ENCODE results near the gene TP73. TPM values are rescaled to one million over a fixed set of nuclear protein-coding genes. Genes with fewer than 3 reads are reported as not detected.
A peak's percentile ranks its signal among the peaks of the same experiment; 100 is the strongest.

Gene TP73
- total RNA-seq, 1 experiment from 2014 or later, result 0.54 TPM

DNA sequence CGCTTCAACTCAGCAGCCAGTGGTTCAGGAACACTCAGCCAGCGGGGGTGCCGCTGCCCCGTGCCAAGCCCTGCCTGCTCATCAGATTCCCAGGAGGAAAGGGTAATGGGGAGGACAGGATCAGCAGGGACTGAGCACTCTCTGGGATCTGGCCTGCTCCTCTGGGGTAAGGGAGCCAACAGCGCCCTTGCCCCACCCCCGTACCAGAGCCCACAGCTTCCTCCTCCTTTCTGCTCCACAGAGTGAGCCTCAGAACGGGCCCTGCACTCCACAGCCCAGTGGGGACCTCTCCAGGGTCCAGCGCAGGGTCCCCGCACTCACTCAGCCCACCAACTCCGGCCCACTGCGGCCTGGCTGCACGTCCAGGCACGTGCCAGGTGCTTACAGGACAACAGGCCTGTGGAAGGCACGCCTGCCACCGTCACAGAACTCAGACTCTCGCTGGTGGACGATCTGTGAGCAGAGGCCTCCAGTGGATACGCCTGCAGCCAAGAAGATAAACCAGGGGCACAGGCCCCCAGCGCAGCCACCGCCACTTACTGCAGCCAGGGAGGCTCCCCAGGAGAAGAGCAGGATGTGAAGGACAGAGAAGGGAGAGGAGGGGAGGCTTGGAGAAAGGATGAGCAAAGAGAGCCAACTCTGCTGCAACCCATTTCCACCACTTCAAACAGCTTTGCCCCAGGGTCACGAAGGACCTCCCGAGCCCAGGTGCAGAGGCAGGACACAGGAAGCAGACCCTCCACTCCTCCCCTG, 43.1 kb upstream of the TP73 start:
- H3K36me3 Mint-ChIP-seq (ENCODE audit: insufficient read depth, unreplicated experiment), result peaks cover 23% of the 10 kb centered on the region

DNA sequence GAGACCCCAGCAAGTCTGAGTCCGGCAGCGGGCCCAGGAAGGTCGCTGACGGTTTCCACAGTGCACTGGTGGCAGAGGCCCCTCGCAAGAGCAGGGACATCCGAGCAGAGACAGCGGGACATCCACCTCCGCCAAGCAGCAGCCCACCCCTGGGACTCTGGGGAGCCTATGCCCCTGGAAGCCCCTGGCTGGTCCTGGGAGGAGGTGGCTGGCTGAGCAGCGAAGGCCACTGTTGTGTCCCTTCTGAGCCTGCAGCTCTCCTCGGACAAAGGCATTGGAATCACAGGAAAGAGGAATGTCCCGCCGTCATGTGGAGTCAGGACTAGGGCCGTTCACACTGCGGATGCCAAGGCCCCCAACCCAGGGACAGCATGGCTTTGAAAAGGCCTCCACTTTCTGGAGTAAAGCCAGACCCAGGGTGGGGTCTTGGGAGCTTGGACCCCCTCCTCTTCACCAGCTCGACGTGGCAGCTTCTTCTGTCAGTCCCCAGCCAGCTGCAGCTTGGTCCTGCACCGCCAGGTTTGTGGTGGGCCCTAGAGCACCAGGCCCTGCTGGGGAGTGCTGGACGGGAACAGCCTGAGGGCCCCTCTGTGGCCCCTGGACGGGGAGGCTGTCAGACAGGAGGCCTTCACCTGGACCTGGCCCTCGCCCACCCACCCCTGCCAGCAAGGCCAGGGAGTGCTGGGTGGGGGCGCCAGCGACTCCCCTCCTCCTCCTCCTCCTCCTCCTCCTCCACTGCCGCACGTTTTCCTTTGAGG, 42.4 kb upstream of the TP73 start:
- no TSS peak for BruUV-seq (replicated peaks)
- Mint-ChIP-seq H3K4me3 (ENCODE audit: low read depth, unreplicated experiment) (peak overlapping the region; percentile 79), H3K4me1 (ENCODE audit: low read depth, unreplicated experiment) (peaks cover 21% of the 10 kb centered on the region), H3K27me3 (ENCODE audit: unreplicated experiment) (no peaks in the 10 kb centered on the region), H3K27ac (ENCODE audit: unreplicated experiment) (no peak overlapping the region), H3K9me3 (ENCODE audit: low read depth, unreplicated experiment) (no peaks in the 10 kb centered on the region), H3K36me3 (ENCODE audit: insufficient read depth, unreplicated experiment) (peaks cover 29% of the 10 kb centered on the region)
- CTCF ChIA-PET, result no interaction called here
- TF ChIP-seq CTCF (IDR thresholded peaks at IDR 0.05; ENCODE audit: unreplicated experiment), result no peak
- intact Hi-C loops (cut with micrococcal nuclease; ENCODE audit: unreplicated experiment), result no loop called here
- DNase-seq, result no peak

More for the DNA sequence above, 43.1 kb upstream of the TP73 start:
- H3K4me3 Mint-ChIP-seq (ENCODE audit: low read depth, unreplicated experiment), result peak overlapping the region; percentile 53
- no peak overlapping the region for H3K27ac Mint-ChIP-seq (ENCODE audit: unreplicated experiment)
- peaks cover 14% of the 10 kb centered on the region for H3K4me1 Mint-ChIP-seq (ENCODE audit: low read depth, unreplicated experiment)
- no TSS peak for BruUV-seq (replicated peaks)
- no peak for TF ChIP-seq CTCF (IDR thresholded peaks at IDR 0.05; ENCODE audit: unreplicated experiment)
- intact Hi-C loops (cut with micrococcal nuclease; ENCODE audit: unreplicated experiment), result no loop called here
- DNase-seq, result no peak
- H3K27me3 Mint-ChIP-seq (ENCODE audit: unreplicated experiment), result no peaks in the 10 kb centered on the region
- CTCF ChIA-PET, result no interaction called here
- no peaks in the 10 kb centered on the region for H3K9me3 Mint-ChIP-seq (ENCODE audit: low read depth, unreplicated experiment)

DNA sequence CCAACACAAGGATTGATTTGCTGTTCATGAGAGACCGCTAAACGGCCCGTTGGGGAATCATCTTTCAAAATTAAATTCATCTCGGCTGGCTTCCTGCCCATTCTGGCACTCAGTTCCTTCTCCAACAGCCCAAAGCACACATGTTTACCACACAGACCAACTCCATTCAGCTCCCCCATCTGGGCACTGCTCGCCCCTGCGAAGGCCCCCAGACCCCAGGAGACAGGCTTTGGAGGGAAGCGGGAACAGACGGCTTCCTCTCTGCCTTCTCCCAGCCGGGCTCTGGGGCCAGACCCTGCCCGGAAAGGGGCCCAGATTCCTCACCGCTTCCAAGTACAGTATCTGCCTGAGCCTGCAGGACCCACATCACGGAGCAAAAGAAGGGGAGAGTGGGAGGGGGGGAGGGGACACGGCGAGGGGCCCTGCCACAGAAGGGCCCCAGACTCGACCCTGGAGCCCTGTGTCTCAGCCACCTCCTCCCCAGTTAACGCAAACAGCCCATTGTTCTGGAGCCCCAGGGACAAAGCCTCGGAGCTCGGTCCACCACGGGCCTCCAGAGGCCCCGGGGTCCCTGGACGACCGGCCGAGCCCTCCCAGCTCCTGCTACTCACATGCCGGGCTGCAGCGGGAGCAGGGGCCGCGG, 41.7 kb upstream of the TP73 start:
- Mint-ChIP-seq H3K9me3 (ENCODE audit: low read depth, unreplicated experiment) (no peaks in the 10 kb centered on the region), H3K27me3 (ENCODE audit: unreplicated experiment) (no peaks in the 10 kb centered on the region), H3K36me3 (ENCODE audit: insufficient read depth, unreplicated experiment) (peaks cover 31% of the 10 kb centered on the region), H3K27ac (ENCODE audit: unreplicated experiment) (no peak overlapping the region), H3K4me1 (ENCODE audit: low read depth, unreplicated experiment) (peaks cover 28% of the 10 kb centered on the region), H3K4me3 (ENCODE audit: low read depth, unreplicated experiment) (peak overlapping the region; percentile 79)
- no peak for TF ChIP-seq CTCF (IDR thresholded peaks at IDR 0.05; ENCODE audit: unreplicated experiment)
- CTCF ChIA-PET, result no interaction called here
- BruUV-seq (replicated peaks), result TSS peak; percentile 36
- intact Hi-C loops (cut with micrococcal nuclease; ENCODE audit: unreplicated experiment), result no loop called here
- no peak for DNase-seq

DNA sequence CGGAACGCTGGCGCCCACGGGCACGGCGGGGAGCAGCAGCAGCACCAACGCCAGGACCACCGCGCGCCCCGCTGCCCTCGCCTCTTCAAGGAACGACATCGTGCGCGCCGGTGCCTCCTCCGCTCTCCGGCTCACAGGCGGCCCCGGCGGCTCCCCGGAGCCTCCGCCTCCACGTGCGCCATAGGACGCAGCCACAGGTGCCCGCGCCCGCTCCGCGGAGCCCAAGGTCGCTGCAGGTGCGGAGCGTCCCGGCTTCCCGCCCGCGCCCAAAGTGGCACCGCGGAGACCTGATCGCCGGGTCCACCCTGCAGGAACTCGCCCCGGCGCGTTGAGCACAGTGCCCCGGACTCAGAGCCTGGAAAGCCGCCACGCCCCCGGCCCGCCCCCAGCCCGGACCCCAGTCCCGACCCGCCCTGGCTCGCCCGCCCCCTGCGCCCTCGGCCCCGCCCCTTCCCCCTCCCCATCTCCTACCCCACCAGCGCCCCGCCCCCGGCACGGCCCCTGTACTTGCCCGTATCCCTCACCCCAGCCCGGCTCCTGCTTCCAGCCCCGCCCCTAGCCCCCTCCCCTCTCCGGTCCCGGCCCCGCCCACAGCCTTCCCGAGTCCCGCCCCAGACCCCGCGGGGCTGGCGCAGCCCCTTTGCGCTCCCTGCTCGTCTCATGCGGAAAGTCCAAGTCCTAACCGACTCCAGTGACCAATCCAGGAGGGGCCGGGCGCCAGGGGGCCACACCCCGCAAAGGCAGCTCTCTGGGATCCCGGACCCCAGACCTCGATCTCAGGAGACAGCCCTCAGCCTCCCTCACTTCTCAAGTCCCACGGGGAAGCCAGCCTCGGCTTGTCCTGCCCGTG, 40.9 kb upstream of the TP73 start, which contains the start of gene MEGF6:
Gene MEGF6, minus strand, starts transcription at position 339 of the 850 bp plus-strand sequence. Its CDS starts 240 bp downstream, at position 99.
- peak; percentile 89 for DNase-seq
- BruUV-seq (replicated peaks), result no TSS peak
- Mint-ChIP-seq H3K27me3 (ENCODE audit: unreplicated experiment) (no peaks in the 10 kb centered on the region), H3K4me3 (ENCODE audit: low read depth, unreplicated experiment) (peak within 1 kb of the TSS; percentile 79), H3K4me1 (ENCODE audit: low read depth, unreplicated experiment) (peaks cover 33% of the 10 kb centered on the region), H3K27ac (ENCODE audit: unreplicated experiment) (no peak within 1 kb of the TSS), H3K9me3 (ENCODE audit: low read depth, unreplicated experiment) (no peaks in the 10 kb centered on the region), H3K36me3 (ENCODE audit: insufficient read depth, unreplicated experiment) (peaks cover 31% of the 10 kb centered on the region)
- intact Hi-C loops (cut with micrococcal nuclease; ENCODE audit: unreplicated experiment), result no loop called here
- no peak for TF ChIP-seq CTCF (IDR thresholded peaks at IDR 0.05; ENCODE audit: unreplicated experiment)
- CTCF ChIA-PET, result no interaction called here
